HCT116 (cell line): ENCODE data around the gene GDE1. TPM values are rescaled to one million over a fixed set of nuclear protein-coding genes. Genes with fewer than 3 reads are reported as not detected.
A peak's percentile ranks its signal among the peaks of the same experiment; 100 is the strongest.

ENCODE experiments used
- ATAC-seq: fragments of 200-7000 bp; cut with Tn5 transposase; 2 replicates; pipeline ENCODE4 v1.9.1; 2020; ENCODE audit warnings: mild to moderate bottlenecking, moderate library complexity
- BruUV-seq: library from RNA; stranded (reverse); fragments of 400-500 nt; replicated peaks from 2 replicates; lab custom pipeline; 2021; lab: Mats Ljungman, UMichigan
- CTCF ChIA-PET: fragments of 300-600 bp; sonication (Branson Sonifier 250); formaldehyde crosslinking; loops from one replicate; lab custom pipeline; 2021; ENCODE audit warnings: antibody characterized with exemption; lab: Charles Lee
- POLR2A ChIA-PET: fragments of 300-600, 350-600 bp; sonication (Branson Sonifier 250); formaldehyde crosslinking; loops from one replicate; lab custom pipeline; 2021; ENCODE audit warnings: antibody characterized with exemption; lab: Charles Lee
- RAD21 ChIA-PET, 2 experiments: fragments of 300-600 bp; sonication (Branson Sonifier 250); formaldehyde crosslinking; loops; one replicate each; lab custom pipeline; 2023; ENCODE audit warnings: low total read pairs in 2 of 2; ENCODE audit not compliant: uncharacterized antibody in 2 of 2, unreplicated experiment in 2 of 2, low non-redundant PET in 1 of 2; lab: Charles Lee
- DNase-seq: peaks from one replicate; pipeline ENCODE4 v3.0.0-alpha.2; 2010; ENCODE audit warnings: low read depth, low spot score
- H2AFZ ChIP-seq: fragments of 200-600 bp; shearing (Covaris generic), sonication (generic); 2 replicates; pipeline ENCODE4 v1.6.1; 2017; ENCODE audit warnings: low read depth, mixed run types, mixed read lengths, antibody characterized with exemption, low read length; ENCODE audit not compliant: poor library complexity, severe bottlenecking
- H3K27ac ChIP-seq: 2 replicates; pipeline ENCODE4 v1.5.1; 2012; ENCODE audit warnings: low read depth, low read length
- H3K27me3 ChIP-seq: fragments of 200-600 bp; sonication (generic); 2 replicates; pipeline ENCODE4 v1.6.1; 2016; ENCODE audit warnings: mixed run types, low read length, mixed read lengths; ENCODE audit not compliant: insufficient read depth
- H3K36me3 ChIP-seq, 2 experiments: fragments of 200-500 bp in 1 of 2; fragments of 200-600 bp in 1 of 2; sonication (Bioruptor generic) in 1 of 2; sonication (generic) in 1 of 2; 2 replicates each; pipeline versions ENCODE4 v1.5.1 to v1.6.1; 2014 to 2016; ENCODE audit warnings: low read length in 2 of 2, inconsistent platforms in 1 of 2, mixed read lengths in 1 of 2, mixed run types in 1 of 2; ENCODE audit not compliant: insufficient read depth in 2 of 2, control insufficient read depth in 1 of 2
- H3K4me1 ChIP-seq, 2 experiments: fragments of 200-600 bp in 1 of 2; sonication (generic) in 1 of 2; 2 replicates each; pipeline versions ENCODE4 v1.5.1 to v1.6.1; 2012 to 2017; ENCODE audit warnings: low read length in 2 of 2, inconsistent platforms in 1 of 2, mild to moderate bottlenecking in 1 of 2, mixed read lengths in 1 of 2, mixed run types in 1 of 2, moderate library complexity in 1 of 2; ENCODE audit not compliant: insufficient read depth in 2 of 2, control insufficient read depth in 1 of 2
- H3K4me2 ChIP-seq: fragments of 200-600 bp; sonication (generic); 2 replicates; pipeline ENCODE4 v1.6.1; 2017; ENCODE audit warnings: mixed run types, low read length, mixed read lengths
- H3K4me3 ChIP-seq, 2 experiments: fragments of 200-600 bp in 1 of 2; sonication (generic) in 1 of 2; replicated peaks in 1 of 2; 2 replicates each; pipeline ENCODE4 v1.5.1; 2011 to 2016; ENCODE audit warnings: low read length in 2 of 2, control low read depth in 1 of 2, low read depth in 1 of 2, mild to moderate bottlenecking in 1 of 2, mixed read lengths in 1 of 2, mixed run types in 1 of 2
- H3K79me2 ChIP-seq: fragments of 200-600 bp; sonication (generic); 2 replicates; pipeline ENCODE4 v1.6.1; 2017; ENCODE audit warnings: mild to moderate bottlenecking, mixed run types, low read length, moderate library complexity, mixed read lengths; ENCODE audit not compliant: insufficient read depth
- H3K9ac ChIP-seq: fragments of 200-600 bp; sonication (generic); 2 replicates; pipeline ENCODE4 v1.6.1; 2016; ENCODE audit warnings: low read length, mixed read lengths
- H3K9me2 ChIP-seq: fragments of 200-600 bp; sonication (generic), shearing (Covaris generic); 2 replicates; pipeline ENCODE4 v1.6.1; 2017; ENCODE audit warnings: mixed run types, mild to moderate bottlenecking, moderate library complexity; ENCODE audit not compliant: insufficient read depth
- H3K9me3 ChIP-seq, 2 experiments: fragments of 200-500 bp in 1 of 2; fragments of 200-600 bp in 1 of 2; sonication (Bioruptor generic) in 1 of 2; sonication (generic) in 1 of 2; 2 replicates each; pipeline ENCODE4 v1.6.1; 2014 to 2017; ENCODE audit warnings: low read length in 2 of 2, mixed read lengths in 2 of 2, inconsistent platforms in 1 of 2, low read depth in 1 of 2, mild to moderate bottlenecking in 1 of 2, mixed run types in 1 of 2, moderate library complexity in 1 of 2; ENCODE audit not compliant: control insufficient read depth in 1 of 2, insufficient read depth in 1 of 2
- H4K20me1 ChIP-seq: fragments of 200-600 bp; sonication (generic), shearing (Covaris generic); 2 replicates; pipeline ENCODE4 v1.6.1; 2017; ENCODE audit warnings: mixed run types, mild to moderate bottlenecking, moderate library complexity; ENCODE audit not compliant: insufficient read depth
- CEBPB ChIP-seq: IDR thresholded peaks from 2 replicates; pipeline ENCODE4 v1.6.1; 2012; ENCODE audit warnings: low read depth
- EGR1 ChIP-seq: IDR thresholded peaks from 2 replicates; pipeline ENCODE4 v1.6.1; 2012; ENCODE audit warnings: low read depth
- EZH2phosphoT487 ChIP-seq: fragments of 200-600 bp; IDR thresholded peaks from 2 replicates; pipeline ENCODE4 v1.6.1; 2018; ENCODE audit warnings: antibody characterized with exemption, borderline replicate concordance
- FOSL1 ChIP-seq: IDR thresholded peaks from 2 replicates; pipeline ENCODE4 v1.6.1; 2012; ENCODE audit warnings: low read depth
- RAD21 ChIP-seq: IDR thresholded peaks from 2 replicates; pipeline ENCODE4 v1.6.1; 2012; ENCODE audit warnings: low read depth, mild to moderate bottlenecking
- SIN3A ChIP-seq: IDR thresholded peaks from 2 replicates; pipeline ENCODE4 v1.6.1; 2012; ENCODE audit warnings: low read depth
- SRF ChIP-seq: IDR thresholded peaks from 2 replicates; pipeline ENCODE4 v1.6.1; 2012; ENCODE audit warnings: low read depth
- YY1 ChIP-seq: IDR thresholded peaks from 2 replicates; pipeline ENCODE4 v1.6.1; 2011; ENCODE audit warnings: low read length, low read depth, moderate library complexity, mild to moderate bottlenecking; ENCODE audit not compliant: insufficient replicate concordance; ENCODE audit errors: extremely low read depth
- ZFX ChIP-seq: fragments of 450-650 bp; IDR thresholded peaks from 2 replicates; pipeline ENCODE4 v1.6.1; 2017
- ZNF274 ChIP-seq: fragments of 200-500 bp; sonication (Bioruptor generic); IDR thresholded peaks from 2 replicates; pipeline ENCODE4 v1.6.1; 2014; ENCODE audit warnings: mild to moderate bottlenecking, low read depth, low read length, inconsistent platforms
- intact Hi-C: fragments of 100-400 bp; cut with micrococcal nuclease; formaldehyde crosslinking; loops from 2 replicates; pipeline ENCODE4 v1.10.0; 2022
- total RNA-seq: library from RNA; stranded (reverse); gene quantifications from one replicate; pipeline ENCODE4 v1.2.1, GENCODE V29; 2021; ENCODE audit not compliant: unreplicated experiment
- TF ChIP-seq, protein P1 (sequence below): IDR thresholded peaks from 2 replicates; pipeline ENCODE4 v1.6.1; 2012
- TF ChIP-seq, protein P2 (sequence below): IDR thresholded peaks from 2 replicates; pipeline ENCODE4 v1.6.1; 2011; ENCODE audit warnings: mild to moderate bottlenecking, low read length, moderate library complexity; ENCODE audit not compliant: insufficient replicate concordance; ENCODE audit errors: extremely low read depth

GDE1 gene
- total RNA-seq, 1 experiment from 2014 or later: 47.1 TPM

DNA sequence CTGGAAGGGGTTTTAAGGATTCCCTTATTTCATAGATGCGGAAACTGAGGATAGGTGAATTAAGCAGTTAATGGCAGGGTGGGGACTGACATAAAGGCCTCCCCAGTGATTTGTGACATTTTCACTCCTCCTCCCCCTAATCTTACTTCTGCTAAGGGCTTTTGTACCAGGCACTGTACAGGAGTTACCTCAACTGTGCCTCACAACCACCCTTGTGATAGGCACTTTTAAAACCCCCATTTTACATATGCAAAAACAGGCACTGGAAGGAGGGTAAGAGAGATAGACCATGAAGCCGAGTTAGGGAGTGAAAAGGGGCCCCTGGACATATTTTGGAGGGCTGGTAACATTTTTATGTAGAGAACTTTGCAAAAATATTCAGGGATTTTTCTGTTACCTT is 862 bp upstream of the GDE1 start:
- CTCF ChIA-PET: no interaction called here
- intact Hi-C loops: loop anchor here (5.0 kb wide), 1 partner anchor 105 kb away; the partner anchor contains the start of gene TMC5
- no peaks in the 10 kb centered on the region for H3K27me3 ChIP-seq
- TF ChIP-seq CEBPB (no peak), EZH2phosphoT487 (no peak), ZNF274 (no peak), SRF (no peak)
- TF ChIP-seq, protein P1, sequence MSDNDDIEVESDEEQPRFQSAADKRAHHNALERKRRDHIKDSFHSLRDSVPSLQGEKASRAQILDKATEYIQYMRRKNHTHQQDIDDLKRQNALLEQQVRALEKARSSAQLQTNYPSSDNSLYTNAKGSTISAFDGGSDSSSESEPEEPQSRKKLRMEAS: no peak
- TF ChIP-seq, all 23 proteins: peak for 0
- ATAC-seq (no peak), DNase-seq (no peak)
- H3K4me1 ChIP-seq: peaks cover 17 to 41% of the 10 kb centered on the region in 2 experiments
- no peaks in the 10 kb centered on the region for H3K9me2 ChIP-seq
- no peaks in the 10 kb centered on the region for H3K9me3 ChIP-seq
- H2AFZ ChIP-seq: peak overlapping the region; percentile 39
- peaks cover 68% of the 10 kb centered on the region for H3K79me2 ChIP-seq
- no peak overlapping the region for H3K27ac ChIP-seq
- ChIA-PET POLR2A (no interaction called here), RAD21 (no interaction called here)
- H3K36me3 ChIP-seq: 0 out of 4 replicates have a peak, but pooled peaks cover 0 to 1% of the 10 kb centered on the region in 2 experiments
- no peak overlapping the region for H3K4me3 ChIP-seq
- no peak overlapping the region for H3K9ac ChIP-seq
- no peaks in the 10 kb centered on the region for H4K20me1 ChIP-seq
- no TSS peak for BruUV-seq
- peak overlapping the region; percentile 74 for H3K4me2 ChIP-seq

DNA sequence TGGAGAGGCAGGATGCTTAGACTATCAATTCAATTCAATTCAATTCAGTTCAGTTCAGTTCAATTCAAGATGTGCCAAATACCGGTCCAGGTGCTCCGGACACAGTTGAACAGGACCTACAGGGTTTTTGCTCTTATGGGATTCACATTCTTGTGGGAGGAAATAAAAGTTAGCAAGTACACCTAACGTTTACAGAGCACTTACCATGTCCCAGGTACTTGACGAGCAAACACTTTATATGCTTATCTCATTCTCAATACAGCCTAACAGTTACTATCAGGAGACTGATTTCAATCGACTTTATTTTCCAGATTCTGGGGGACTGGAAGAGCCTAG is 467 bp upstream of the GDE1 start:
- no peaks in the 10 kb centered on the region for H3K9me2 ChIP-seq
- peaks cover 17 to 45% of the 10 kb centered on the region in 2 experiments for H3K4me1 ChIP-seq
- peak overlapping the region; percentile 74 for H3K4me2 ChIP-seq
- no peak overlapping the region for H3K9ac ChIP-seq
- peaks cover 67% of the 10 kb centered on the region for H3K79me2 ChIP-seq
- DNase-seq: no peak
- H3K4me3 ChIP-seq: peak overlapping the region in 1 of 2 experiments; percentile 65; a peak in 2 of 4 replicates
- POLR2A ChIA-PET: interaction anchor here (0.9 kb wide), 1 partner anchor 33 kb away, joined by 3 read pairs; the partner anchor contains the start of gene VPS35L
- H3K9me3 ChIP-seq: no peaks in the 10 kb centered on the region
- CTCF ChIA-PET: no interaction called here
- no peaks in the 10 kb centered on the region for H4K20me1 ChIP-seq
- no peak for ATAC-seq
- TF ChIP-seq ZNF274 (no peak), RAD21 (no peak), SRF (no peak), EGR1 (no peak), YY1 (no peak), FOSL1 (no peak), ZFX (no peak), SIN3A (no peak)
- TF ChIP-seq, protein P2, sequence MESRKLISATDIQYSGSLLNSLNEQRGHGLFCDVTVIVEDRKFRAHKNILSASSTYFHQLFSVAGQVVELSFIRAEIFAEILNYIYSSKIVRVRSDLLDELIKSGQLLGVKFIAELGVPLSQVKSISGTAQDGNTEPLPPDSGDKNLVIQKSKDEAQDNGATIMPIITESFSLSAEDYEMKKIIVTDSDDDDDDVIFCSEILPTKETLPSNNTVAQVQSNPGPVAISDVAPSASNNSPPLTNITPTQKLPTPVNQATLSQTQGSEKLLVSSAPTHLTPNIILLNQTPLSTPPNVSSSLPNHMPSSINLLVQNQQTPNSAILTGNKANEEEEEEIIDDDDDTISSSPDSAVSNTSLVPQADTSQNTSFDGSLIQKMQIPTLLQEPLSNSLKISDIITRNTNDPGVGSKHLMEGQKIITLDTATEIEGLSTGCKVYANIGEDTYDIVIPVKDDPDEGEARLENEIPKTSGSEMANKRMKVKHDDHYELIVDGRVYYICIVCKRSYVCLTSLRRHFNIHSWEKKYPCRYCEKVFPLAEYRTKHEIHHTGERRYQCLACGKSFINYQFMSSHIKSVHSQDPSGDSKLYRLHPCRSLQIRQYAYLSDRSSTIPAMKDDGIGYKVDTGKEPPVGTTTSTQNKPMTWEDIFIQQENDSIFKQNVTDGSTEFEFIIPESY: no peak
- RAD21 ChIA-PET: no interaction called here
- peak overlapping the region; percentile 39 for H2AFZ ChIP-seq
- H3K36me3 ChIP-seq: 0 out of 4 replicates have a peak, but pooled peaks cover 0 to 2% of the 10 kb centered on the region in 2 experiments
- BruUV-seq: no TSS peak
- H3K27ac ChIP-seq: peak overlapping the region; percentile 8; the same call in 1 of the 2 replicates
- intact Hi-C loops: loop anchor here (5.0 kb wide), 1 partner anchor 105 kb away; the partner anchor contains the start of gene TMC5
- no peaks in the 10 kb centered on the region for H3K27me3 ChIP-seq
